GM12864 (cell line): Measurements from ENCODE around the gene EBLN1.

ENCODE experiments used
- DNase-seq: peaks from one replicate; pipeline ENCODE4 v3.0.0-alpha.2; 2011; ENCODE audit warnings: low read depth
- H3K4me3 ChIP-seq: 2 replicates; pipeline ENCODE4 v1.5.1; 2011; ENCODE audit warnings: mild to moderate bottlenecking, low read depth, low read length, control low read depth
- TF ChIP-seq, protein P1 (sequence below): IDR thresholded peaks from 2 replicates; pipeline ENCODE4 v1.5.1; 2011; ENCODE audit warnings: low read depth, mild to moderate bottlenecking, moderate library complexity, low read length, control low read depth, inconsistent platforms; ENCODE audit errors: missing control alignments

EBLN1 gene

DNA sequence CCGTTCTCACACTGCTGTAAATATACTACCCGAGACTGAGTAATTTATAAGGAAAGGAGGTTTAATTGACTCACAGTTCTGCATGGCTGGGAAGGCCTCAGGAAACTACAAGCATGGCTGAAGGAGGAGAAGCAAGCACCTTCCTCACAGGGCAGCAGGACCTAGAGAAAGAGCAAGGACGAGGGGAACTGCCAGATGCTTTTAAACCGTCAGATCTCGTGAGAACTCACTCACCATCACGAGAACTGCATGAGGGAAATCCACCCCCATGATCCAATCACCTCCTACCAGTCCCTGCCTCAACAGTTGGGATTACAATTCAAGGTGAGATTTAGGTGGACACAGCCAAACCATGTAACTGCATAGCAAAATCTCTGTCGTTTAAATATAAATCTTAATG is at the start of gene EBLN1:
Gene EBLN1 (minus strand): TSS at position 174 of the 400 bp plus-strand sequence. CDS start 8,032 bp downstream, outside the sequence.
- no peak for DNase-seq
- H3K4me3 ChIP-seq, result no peak within 1 kb of the TSS
- TF ChIP-seq, protein P1, sequence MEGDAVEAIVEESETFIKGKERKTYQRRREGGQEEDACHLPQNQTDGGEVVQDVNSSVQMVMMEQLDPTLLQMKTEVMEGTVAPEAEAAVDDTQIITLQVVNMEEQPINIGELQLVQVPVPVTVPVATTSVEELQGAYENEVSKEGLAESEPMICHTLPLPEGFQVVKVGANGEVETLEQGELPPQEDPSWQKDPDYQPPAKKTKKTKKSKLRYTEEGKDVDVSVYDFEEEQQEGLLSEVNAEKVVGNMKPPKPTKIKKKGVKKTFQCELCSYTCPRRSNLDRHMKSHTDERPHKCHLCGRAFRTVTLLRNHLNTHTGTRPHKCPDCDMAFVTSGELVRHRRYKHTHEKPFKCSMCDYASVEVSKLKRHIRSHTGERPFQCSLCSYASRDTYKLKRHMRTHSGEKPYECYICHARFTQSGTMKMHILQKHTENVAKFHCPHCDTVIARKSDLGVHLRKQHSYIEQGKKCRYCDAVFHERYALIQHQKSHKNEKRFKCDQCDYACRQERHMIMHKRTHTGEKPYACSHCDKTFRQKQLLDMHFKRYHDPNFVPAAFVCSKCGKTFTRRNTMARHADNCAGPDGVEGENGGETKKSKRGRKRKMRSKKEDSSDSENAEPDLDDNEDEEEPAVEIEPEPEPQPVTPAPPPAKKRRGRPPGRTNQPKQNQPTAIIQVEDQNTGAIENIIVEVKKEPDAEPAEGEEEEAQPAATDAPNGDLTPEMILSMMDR, result no peak

- DNase-seq, result no peak
- H3K4me3 ChIP-seq, result no peak overlapping the region
- TF ChIP-seq, protein P1, result no peak
These were observed 48.2 kb upstream of the EBLN1 start for GRCh38 chr10:22265839-22266537.

GRCh38 chr10:22263106-22263505 is 45.3 kb upstream of the EBLN1 start:
- DNase-seq, result no peak
- H3K4me3 ChIP-seq, result no peak overlapping the region
- TF ChIP-seq, protein P1, result no peak

GRCh38 chr10:22259280-22259679 is 41.5 kb upstream of the EBLN1 start:
- TF ChIP-seq, protein P1, result peak; percentile 30
- H3K4me3 ChIP-seq, result no peak overlapping the region
- no peak for DNase-seq

DNA sequence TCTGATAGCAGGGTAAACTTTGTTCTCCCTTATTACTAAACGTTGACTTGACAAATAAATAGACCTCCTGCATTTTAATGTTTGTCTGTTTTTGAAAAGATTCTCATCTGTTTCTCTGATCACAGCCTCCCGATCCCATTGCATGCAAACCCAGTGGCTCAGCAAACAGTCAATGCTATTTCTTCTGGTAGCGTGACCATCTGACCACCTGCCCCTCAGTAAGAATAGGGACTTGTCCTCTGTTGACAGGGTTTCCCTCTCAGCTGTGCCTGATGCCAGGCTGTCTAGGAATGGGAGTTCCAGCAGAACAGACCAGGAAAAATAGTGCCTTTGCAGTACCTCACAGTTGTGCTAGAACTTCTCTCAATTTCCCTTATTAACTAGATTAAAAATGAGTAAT is 40.7 kb upstream of the EBLN1 start:
- no peak for DNase-seq
- no peak overlapping the region for H3K4me3 ChIP-seq
- TF ChIP-seq, protein P1, result no peak

DNA sequence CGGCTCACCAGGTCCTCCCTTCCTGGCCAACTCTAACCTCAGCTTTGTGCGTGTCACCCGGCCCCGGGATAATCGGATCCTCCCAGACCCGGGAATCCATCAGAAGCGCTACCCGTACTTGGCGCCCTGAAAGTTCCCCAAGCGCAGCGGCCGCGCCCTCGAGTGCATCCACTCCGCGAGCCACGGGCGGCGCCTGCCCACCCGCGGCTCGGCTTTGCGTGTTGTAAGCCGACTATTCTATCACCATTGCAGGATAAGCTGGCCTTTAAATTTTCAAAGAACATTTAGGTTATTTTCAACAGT is 35.7 kb upstream of the EBLN1 start:
- TF ChIP-seq, protein P1, result no peak
- H3K4me3 ChIP-seq, result peak overlapping the region; percentile 84
- no peak for DNase-seq

GRCh38 chr10:22252801-22253579 is 35.2 kb upstream of the EBLN1 start:
- TF ChIP-seq, protein P1, result no peak
- peak overlapping the region; percentile 84 for H3K4me3 ChIP-seq
- no peak for DNase-seq
